Heart left ventricle (tissue), 11 donors: Measurements from ENCODE around the gene N4BP3. TPM values are rescaled to one million over a fixed set of nuclear protein-coding genes. Genes with fewer than 3 reads are reported as not detected.

Experiments used
- polyA plus RNA-seq, 2 donors: library from polyadenylated mRNA; stranded (reverse); fragments of 200-250 nt; gene quantifications; one replicate each; pipeline ENCODE4 v1.2.3, GENCODE V29; 2013
- total RNA-seq, 9 donors: library from RNA; depleted of rRNA in 2 of 9; stranded (reverse); fragments of >200 nt in 2 of 9; fragmentation: NEBNext Ultra II Directional in 3 of 9; extraction: Animal tissue kit (Norgen Biotek cat#: 25700) in 3 of 9; gene quantifications; one replicate each; pipeline versions ENCODE4 v1.1.0 to v1.2.4, GENCODE V29; 2016 to 2023
- donor health status: ischemic (EF 13 %, LVEDD 7.1; RV severe dilation, severe dysfunction).
- donor health status: healthy with polysubstance abuse.
- donor health status: DM: no; HTN: yes; CAD: no.
- donor health status: DM: no; HTN: no; CAD: no.
- donor health status: ischemic (EF 25% LVEDD 5.7; RV mildly dilated, moderate dysfunction).
- donor health status: healthy.
- donor health status: DM: yes; HTN: yes; CAD: no.
- donor health status: PGD.
- donor health status: nonischemic (EF 23%, LVEDD 6.1; RV moderate dilation, normal function).

Gene N4BP3
- total and polyA plus RNA-seq, 11 donors = 1.9 to 6.6 (median 2.8) TPM

Other genes starting within 250 kb of the N4BP3 start
- gene PROP1, start 117.3 kb upstream of the N4BP3 start, total RNA-seq = not detected
- not detected for gene PROP1, start 117.3 kb upstream of the N4BP3 start, polyA plus RNA-seq
- 10 to 100 TPM; 26.4 to 42.2 (median 32.7) TPM for gene RMND5B, start 17.5 kb downstream of the N4BP3 start, total RNA-seq
- 10 to 100 TPM; 29.9 to 40.4 TPM for gene RMND5B, start 17.5 kb downstream of the N4BP3 start, polyA plus RNA-seq
- 100 to 1,000 TPM in 3 of 9 donors, 10 to 100 TPM in 6; 60.9 to 196 (median 75.2) TPM for gene NHP2, start 40.4 kb downstream of the N4BP3 start, total RNA-seq
- 100 to 1,000 TPM in 1 of 2 donors, 10 to 100 TPM in 1; 92.0 to 320 TPM for gene NHP2, start 40.4 kb downstream of the N4BP3 start, polyA plus RNA-seq
- not detected for gene GMCL2, start 73.8 kb downstream of the N4BP3 start, total RNA-seq
- not detected for gene GMCL2, start 73.8 kb downstream of the N4BP3 start, polyA plus RNA-seq
- 100 to 1,000 TPM in 3 of 9 donors, 10 to 100 TPM in 6; 64.2 to 139 (median 85.7) TPM for gene HNRNPAB, start 91.0 kb downstream of the N4BP3 start, total RNA-seq
- gene HNRNPAB, start 91.0 kb downstream of the N4BP3 start, polyA plus RNA-seq = 100 to 1,000 TPM; 109 to 150 TPM
- gene PHYKPL, start 119.3 kb downstream of the N4BP3 start, total RNA-seq = 10 to 100 TPM; 33.3 to 56.2 (median 38.6) TPM
- 10 to 100 TPM; 21.3 to 41.8 TPM for gene PHYKPL, start 119.3 kb downstream of the N4BP3 start, polyA plus RNA-seq